Measurements from ENCODE around the gene HSD17B4.
"Not testable (repeated sequence)": the region's sequence is repeated elsewhere in the genome, so short reads cannot be mapped to it uniquely, and the experiment has no call there.

The HSD17B4 gene

DNA sequence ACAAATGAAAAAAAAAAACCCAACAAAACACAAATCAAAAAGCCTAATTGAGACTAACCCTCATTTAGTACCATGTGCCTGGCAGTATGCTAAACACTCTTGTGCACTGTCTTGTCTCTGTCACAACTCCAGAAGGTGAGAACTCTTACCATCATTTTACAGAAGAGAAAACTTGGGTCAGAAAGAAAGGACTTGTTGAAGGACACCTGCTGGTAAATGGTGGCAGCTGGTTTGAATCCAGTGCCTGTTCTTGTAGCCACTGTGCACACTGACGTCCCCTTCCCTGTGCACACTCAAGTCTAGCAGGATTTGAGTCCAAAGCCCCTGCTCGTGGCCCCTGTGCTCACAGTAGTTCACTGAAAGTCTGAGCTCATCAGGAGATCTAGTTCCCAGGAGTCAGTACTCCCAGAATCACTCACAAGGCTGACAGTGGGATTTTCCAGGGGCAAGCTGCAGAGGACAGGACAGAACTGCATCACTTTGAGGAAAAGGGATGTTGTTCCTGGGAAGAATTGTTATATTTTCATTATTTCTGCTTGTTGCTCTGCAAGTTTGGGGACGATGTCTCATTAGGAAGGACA is 43.0 kb upstream of the HSD17B4 start:
- Mint-ChIP-seq H3K9me3 (peaks cover 2% of the 10 kb centered on the region), H3K4me1 (peaks cover 15% of the 10 kb centered on the region)
- DNase-seq = no peak

DNA sequence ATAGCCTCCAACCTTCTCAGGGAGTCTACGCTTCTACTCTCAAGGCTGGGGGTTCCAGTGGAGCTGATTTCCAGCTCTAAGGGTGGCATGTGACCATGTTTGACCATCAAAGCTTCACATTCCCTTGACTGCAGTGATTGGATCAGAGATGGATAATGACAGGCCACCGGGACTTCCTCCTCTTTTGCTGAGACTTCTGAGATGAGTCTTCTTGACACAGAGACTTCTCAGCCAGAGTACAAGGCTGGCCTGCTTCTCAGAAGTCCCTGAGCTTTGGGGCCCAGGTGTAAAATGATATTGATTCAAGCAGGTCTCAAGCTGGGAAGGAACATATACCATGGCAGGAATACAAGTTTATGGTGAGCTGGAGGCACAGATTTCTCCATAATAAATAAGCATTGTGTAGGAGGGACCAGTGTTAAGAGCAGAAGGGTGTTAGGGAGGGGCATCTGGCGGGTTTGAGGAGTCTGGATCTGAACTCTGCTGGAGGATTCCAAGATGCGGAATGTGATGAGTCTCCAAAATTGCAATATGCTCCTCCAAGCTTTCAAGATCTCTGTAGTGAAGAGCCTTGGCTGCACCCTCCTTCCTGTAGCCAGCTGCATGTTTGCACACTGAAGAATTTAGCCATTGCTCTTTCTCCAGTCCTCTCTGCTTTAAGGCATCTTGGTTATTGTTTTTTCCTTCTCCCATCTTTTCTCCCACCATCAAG is 41.7 kb upstream of the HSD17B4 start:
- no peak for DNase-seq
- no peak overlapping the region for H3K27ac Mint-ChIP-seq
- peaks cover 15% of the 10 kb centered on the region for H3K4me1 Mint-ChIP-seq
- no peak overlapping the region for H3K4me3 Mint-ChIP-seq
- H3K36me3 Mint-ChIP-seq (ENCODE audit: low read depth) = no peaks in the 10 kb centered on the region
- peaks cover 15% of the 10 kb centered on the region for H3K27me3 Mint-ChIP-seq (ENCODE audit: low read depth, poor library complexity)
- peaks cover 3% of the 10 kb centered on the region for H3K9me3 Mint-ChIP-seq
- TF ChIP-seq, protein P1, sequence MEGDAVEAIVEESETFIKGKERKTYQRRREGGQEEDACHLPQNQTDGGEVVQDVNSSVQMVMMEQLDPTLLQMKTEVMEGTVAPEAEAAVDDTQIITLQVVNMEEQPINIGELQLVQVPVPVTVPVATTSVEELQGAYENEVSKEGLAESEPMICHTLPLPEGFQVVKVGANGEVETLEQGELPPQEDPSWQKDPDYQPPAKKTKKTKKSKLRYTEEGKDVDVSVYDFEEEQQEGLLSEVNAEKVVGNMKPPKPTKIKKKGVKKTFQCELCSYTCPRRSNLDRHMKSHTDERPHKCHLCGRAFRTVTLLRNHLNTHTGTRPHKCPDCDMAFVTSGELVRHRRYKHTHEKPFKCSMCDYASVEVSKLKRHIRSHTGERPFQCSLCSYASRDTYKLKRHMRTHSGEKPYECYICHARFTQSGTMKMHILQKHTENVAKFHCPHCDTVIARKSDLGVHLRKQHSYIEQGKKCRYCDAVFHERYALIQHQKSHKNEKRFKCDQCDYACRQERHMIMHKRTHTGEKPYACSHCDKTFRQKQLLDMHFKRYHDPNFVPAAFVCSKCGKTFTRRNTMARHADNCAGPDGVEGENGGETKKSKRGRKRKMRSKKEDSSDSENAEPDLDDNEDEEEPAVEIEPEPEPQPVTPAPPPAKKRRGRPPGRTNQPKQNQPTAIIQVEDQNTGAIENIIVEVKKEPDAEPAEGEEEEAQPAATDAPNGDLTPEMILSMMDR (IDR thresholded peaks at IDR 0.05) = no peak

More for the DNA sequence above, 43.0 kb upstream of the HSD17B4 start:
- no peaks in the 10 kb centered on the region for H3K36me3 Mint-ChIP-seq (ENCODE audit: low read depth)
- peaks cover 15% of the 10 kb centered on the region for H3K27me3 Mint-ChIP-seq (ENCODE audit: low read depth, poor library complexity)
- TF ChIP-seq, protein P1 (IDR thresholded peaks at IDR 0.05) = no peak
- no peak overlapping the region for H3K27ac Mint-ChIP-seq
- no peak overlapping the region for H3K4me3 Mint-ChIP-seq

DNA sequence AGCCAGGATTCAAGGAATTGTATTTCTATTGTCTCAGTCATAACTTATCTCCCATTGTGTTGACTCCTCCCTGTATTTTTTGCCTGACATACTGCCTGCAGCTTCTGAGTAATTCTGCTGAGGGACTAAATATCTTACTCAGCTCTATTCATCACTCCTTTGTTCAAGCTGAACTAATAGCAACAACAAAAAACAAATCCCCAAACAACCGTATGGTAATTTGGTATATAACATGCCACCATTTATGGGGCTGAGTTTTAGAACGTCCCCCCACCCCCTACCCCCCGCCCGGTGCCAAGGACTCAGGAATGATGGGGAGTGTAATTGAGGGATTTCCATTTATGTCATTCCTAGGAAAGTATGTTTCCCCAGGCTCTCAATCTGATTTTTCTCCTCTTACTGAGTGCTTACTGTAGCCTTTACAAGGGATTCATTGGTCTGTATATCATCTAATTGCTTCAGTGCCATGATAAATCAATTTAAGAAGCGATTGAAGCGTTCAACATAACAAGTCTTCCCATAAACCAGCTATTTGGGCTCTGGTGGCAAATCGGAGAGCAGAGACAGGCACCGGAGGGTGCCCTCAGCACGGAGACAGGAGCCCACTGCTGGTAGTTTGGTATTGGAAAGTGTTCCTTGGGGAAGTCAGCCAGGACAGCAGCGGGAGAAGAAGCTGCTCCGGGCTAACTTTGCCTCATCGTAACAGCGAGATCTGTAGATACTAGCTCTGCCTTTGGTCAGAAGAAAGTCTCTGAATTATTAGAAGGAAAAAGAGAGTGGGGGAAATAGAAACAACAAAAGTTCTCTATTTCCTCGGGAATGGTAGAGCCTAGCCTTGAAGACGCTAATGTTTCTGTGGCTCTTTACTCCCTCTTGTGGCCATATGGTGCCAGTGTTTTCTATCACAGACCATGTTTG is 40.7 kb upstream of the HSD17B4 start:
- DNase-seq = peak; percentile 43
- peaks cover 9% of the 10 kb centered on the region for H3K27me3 Mint-ChIP-seq (ENCODE audit: low read depth, poor library complexity)
- no peak overlapping the region for H3K27ac Mint-ChIP-seq
- TF ChIP-seq, protein P1 (IDR thresholded peaks at IDR 0.05) = peak; percentile 93
- H3K4me1 Mint-ChIP-seq = peaks cover 15% of the 10 kb centered on the region
- H3K36me3 Mint-ChIP-seq (ENCODE audit: low read depth) = no peaks in the 10 kb centered on the region
- peaks cover 3% of the 10 kb centered on the region for H3K9me3 Mint-ChIP-seq
- peak overlapping the region; percentile 91 for H3K4me3 Mint-ChIP-seq

DNA sequence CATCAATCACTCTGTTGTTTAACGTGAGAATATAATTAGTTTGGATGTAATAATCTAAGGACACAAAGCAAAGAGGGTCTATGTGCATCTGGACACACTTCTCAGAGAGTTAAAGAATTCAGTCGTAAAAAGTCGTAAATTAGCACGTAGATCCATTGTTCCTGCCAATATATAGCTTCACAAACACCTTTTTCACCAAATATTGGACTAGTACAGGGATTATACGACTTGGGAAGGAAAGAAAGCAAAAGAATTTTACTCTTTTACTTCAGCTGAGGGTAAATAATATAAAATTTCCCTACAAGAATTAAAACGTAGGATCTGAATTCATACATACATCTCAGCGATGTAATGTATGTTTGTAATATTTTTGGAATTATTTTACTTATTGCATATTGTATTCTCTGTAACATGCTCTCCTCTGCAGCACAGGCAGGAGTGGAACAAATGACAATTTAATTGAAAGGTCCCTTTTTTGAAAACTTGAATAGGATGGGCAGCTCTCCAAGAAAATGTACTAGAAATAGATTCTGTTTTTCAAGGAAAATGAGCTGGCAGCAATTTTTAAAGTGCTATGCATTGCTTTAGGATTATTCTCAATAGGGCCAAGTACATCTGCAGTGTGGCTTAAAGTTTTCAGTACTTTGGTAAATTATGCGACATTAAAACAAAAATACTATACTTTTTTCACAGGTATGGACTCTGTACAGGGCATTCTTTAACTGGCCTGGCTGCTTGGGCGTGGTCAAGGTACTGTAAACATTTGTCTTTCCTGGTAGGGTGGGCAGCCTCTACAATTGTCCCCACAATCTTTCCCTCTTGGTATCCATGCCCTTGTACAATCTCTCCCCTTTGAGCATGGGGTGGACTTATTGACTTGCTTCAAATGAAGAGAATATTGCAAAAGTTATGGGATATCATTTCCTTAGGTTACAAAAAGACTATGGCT is 39.7 kb upstream of the HSD17B4 start:
- DNase-seq = no peak
- H3K9me3 Mint-ChIP-seq = peaks cover 3% of the 10 kb centered on the region
- H3K36me3 Mint-ChIP-seq (ENCODE audit: low read depth) = no peaks in the 10 kb centered on the region
- TF ChIP-seq, protein P1 (IDR thresholded peaks at IDR 0.05) = no peak
- peaks cover 9% of the 10 kb centered on the region for H3K27me3 Mint-ChIP-seq (ENCODE audit: low read depth, poor library complexity)
- peak overlapping the region; percentile 91 for H3K4me3 Mint-ChIP-seq
- H3K27ac Mint-ChIP-seq = no peak overlapping the region
- H3K4me1 Mint-ChIP-seq = peaks cover 15% of the 10 kb centered on the region

DNA sequence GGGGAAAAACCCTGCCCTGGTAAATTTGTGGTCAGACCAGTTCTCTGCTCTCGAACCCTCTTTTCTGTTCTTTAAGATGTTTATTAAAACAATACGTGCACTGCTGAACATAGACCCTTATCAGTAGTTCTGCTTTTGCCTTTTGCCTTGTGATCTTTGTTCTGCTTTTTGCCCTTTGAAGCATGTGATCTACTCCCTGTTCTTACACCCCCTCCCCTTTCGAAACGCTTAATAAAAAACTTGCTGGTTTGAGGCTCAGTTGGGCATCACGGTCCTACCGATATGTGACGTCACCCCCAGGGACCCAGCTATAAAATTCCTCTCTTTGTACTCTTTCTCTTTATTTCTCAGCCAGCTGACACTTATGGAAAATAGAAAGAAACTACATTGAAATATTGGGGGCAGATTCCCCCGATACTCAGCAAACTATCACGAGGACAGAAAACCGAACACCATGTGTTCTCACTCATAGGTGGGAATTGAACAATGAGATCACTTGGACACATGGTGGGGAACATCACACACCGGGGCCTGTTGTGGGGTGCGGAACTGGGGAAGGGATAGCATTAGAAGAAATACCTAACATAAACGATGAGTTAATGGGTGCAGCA is 38.1 kb upstream of the HSD17B4 start:
- not testable (repeated sequence) for H3K27me3 Mint-ChIP-seq (ENCODE audit: low read depth, poor library complexity); H3K4me3 Mint-ChIP-seq; DNase-seq; H3K27ac Mint-ChIP-seq; H3K36me3 Mint-ChIP-seq (ENCODE audit: low read depth); H3K9me3 Mint-ChIP-seq
- peaks cover 15% of the 10 kb centered on the region for H3K4me1 Mint-ChIP-seq

All from nephron progenitor cell (in vitro differentiated cells).